GM04504 (cell line): Measurements from ENCODE around the gene ALDH3B1.

Source experiments
- DNase-seq: peaks from one replicate; pipeline ENCODE4 v3.0.0-alpha.2; 2012; ENCODE audit warnings: low read depth

The ALDH3B1 gene

DNA sequence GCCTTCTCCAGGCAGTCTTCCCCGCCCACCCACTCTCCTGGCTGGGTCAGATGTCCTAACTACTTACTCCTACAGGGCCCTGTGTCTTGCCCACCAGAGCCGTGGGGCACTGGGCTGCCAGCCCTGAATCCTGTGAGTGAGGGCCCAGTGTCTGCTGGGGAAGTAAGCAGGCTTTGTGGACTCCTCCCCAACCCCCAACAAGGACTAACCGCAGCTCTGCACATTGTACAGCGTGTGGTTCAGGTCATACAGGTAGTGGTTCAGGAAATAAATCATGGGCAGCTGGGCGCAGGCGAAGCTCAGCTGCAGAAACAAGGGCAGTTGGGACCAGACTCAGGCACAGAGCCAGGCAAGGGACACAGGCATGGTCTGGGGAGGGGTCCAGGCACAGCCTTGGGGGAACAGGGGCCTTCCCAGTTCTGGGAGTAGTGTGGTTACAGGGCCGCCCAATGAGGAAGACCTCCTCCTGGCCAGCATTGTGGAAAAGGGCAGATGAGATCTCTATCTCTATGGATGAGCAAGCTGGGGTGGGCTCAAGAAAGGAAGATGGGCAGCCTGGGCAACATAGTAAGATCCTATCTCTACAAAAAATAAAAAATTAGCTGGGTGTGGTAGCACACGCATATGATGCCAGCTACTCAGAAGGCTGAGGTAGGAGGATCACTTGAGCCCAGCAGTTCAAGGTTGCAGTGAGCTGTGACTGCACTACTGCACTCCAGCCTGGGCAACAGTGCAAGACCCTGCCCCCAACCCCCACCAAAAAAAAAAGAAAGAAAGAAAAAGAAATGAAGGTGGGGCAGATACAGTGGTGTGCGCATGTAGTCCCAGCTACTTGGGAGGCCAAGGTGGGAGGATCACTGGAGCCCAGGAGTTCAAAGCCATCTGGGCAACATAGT is 11.7 kb upstream of the ALDH3B1 start:
- no peak for DNase-seq

DNA sequence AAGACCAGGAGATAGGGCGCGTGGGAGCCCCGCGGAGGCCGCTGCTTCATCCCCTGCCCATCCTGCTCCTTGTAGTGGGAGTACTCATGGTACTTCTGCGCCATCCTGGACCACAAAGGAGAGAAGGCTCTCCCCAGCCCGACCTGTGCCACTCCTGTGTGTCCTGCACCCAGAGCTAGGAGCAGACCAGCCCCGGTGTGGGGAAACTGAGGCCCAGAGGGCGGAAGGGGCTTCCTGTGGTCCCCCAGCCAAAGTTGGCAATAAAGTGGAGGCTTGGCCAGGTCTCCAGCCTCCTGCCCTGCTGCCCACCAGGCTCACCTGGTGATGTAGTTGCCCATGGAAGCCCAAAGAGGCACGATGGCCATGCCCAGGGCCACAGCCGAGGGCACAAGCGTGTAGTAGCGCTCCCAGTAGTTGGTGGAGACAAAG is 10.9 kb upstream of the ALDH3B1 start:
- DNase-seq, result no peak

DNA sequence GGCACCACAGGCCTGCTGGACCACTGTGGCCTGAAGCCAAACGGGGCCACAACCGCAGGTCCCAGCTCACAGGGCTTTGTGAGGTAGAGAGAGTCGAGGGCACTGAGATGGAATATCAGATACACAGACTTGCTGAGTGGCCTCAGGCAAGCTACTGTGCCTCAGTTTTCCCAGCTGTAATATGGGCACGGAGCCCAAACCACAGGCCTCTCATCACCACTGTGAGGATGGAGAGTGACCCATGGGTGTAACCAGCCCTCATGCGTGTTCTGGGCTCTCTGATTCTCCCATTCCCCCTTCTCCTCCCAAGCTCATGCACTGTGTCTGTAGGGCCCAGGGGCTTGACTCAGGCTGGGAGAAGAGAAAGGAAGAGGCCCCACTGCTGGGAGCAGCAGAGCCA is 10.4 kb upstream of the ALDH3B1 start:
- DNase-seq, result no peak

DNA sequence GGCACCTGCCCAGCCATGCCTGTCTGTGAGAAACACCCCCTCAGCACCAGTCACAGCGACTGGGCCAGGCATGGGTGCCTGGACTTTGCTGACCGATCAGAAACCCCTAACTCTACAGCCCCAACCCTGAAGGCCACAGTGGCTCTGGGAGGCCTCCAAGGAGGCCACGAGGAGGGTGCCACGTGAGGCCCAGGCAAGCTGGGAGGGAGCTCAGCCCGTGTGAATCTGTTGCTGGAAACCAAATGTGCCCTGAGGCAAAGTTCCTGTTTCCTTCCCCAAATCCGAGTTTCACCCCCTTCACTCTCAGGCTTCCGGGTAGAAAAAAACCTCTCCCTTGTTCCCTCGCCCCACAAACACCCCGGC is 7.6 kb upstream of the ALDH3B1 start:
- no peak for DNase-seq

DNA sequence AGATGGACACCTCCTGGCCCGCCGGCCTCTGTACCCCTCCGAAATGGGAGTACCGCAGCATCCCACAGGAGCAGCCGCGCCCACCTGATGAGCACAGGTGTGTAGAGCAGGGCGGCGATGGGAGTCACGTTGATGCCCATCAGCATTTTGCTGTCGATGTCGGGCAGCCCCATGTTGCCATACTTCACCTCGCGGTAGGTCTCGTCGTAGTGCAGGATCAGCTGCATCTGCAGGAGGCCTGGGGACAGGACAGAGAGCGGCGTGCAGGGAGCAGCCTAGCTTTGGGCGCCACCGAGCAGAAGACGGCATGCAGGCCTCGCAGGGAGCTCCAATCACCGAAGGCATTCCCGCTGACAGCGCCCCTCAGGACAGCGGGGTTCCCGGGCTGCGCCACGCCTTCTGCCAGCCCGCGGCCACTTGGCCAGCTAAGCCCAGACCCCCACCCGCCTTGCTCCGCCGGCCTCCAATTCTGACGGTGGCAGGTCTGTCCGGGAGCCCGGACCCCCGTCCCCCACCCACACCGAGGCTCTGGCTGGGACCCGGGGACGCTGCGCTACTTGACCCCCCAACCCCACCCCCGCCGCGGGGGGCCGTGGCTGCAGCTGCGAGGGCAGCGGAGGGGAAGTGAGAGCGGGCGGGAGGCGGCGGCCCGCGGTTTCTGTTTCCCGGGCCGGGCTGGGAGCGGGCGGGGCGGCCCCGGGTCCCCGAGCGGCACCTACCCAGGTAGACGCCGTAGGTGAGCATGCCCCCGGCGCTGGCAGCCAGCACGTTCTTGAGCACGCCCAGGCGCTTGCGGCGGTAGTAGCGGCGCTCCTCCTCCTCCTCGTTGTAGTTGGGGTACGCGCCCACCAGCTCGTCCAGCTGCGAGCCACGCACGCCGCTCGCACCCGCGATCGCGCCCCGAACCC is 6.9 kb upstream of the ALDH3B1 start:
- no peak for DNase-seq

DNA sequence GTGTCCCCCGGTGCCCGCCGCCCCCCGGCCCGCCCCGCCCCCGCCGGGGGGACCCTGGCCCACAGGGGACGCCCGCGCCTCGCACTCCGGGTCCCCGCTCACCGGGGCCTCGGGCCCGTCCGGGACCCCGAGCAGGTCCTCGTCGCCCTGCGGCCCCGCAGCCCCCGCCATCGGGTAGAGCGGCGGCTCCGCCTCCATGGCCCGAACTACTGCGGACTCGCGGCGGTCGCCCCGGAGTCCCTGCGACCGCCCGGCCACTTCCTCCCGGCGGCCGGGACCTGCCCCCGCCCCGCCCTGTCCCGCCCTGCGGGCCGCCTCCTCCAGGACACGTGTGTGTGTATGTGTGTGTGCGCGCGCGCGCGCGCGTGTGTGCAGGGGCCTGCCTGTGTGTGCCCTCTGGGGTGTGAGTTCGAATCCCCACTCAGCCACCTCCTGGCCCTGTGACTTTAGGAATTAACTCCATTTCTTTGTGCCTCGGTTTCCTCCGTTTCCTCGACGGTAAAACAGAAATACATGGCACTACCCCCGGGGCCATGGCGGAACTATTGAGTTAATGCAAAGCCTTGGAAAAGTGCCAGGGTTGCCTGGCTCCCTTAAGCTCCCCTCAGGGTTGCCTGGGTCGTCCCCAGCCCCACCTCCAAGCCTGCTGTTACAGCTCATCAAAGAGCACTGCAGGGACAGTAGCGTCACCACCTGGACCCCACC is 6.1 kb upstream of the ALDH3B1 start, which contains the start of gene UNC93B1:
UNC93B1 (minus strand) TSS at position 252 of the 705 bp plus-strand sequence; CDS start at position 198, 54 bp downstream.
- peak; percentile 63 for DNase-seq

- DNase-seq, result no peak
Measured at GRCh38 chr11:68004551-68005335, 5.4 kb upstream of the ALDH3B1 start.

DNA sequence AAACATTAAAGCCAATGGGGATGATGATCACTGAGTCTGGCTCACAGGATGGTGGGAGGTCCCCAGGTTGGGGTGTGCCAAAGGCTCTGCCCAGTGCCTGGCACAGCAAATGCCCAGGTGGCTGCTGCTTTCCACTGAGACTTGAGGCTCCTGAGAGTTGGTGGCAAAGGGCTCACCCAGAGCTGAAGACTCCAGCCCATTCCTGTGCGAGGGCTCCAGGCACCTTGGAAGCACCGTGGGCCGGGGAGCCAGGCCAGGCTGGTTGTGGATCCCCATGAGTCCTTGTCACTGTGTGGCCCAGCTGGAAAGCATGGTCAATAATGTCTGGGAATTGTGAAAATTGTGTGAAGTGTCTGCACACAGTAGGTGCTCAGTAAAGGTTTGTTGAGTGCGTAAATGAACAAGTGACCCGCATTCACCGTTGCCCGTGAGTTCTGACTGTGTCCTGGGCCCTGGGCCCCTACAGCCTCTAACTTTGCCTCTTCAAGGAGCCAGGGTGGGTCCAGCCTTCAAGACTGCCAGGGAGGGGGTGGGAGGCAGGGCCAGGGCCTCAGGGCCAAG is 3.4 kb upstream of the ALDH3B1 start:
- DNase-seq, result no peak

GRCh38 chr11:68007498-68008380 is 2.4 kb upstream of the ALDH3B1 start:
- no peak for DNase-seq

DNA sequence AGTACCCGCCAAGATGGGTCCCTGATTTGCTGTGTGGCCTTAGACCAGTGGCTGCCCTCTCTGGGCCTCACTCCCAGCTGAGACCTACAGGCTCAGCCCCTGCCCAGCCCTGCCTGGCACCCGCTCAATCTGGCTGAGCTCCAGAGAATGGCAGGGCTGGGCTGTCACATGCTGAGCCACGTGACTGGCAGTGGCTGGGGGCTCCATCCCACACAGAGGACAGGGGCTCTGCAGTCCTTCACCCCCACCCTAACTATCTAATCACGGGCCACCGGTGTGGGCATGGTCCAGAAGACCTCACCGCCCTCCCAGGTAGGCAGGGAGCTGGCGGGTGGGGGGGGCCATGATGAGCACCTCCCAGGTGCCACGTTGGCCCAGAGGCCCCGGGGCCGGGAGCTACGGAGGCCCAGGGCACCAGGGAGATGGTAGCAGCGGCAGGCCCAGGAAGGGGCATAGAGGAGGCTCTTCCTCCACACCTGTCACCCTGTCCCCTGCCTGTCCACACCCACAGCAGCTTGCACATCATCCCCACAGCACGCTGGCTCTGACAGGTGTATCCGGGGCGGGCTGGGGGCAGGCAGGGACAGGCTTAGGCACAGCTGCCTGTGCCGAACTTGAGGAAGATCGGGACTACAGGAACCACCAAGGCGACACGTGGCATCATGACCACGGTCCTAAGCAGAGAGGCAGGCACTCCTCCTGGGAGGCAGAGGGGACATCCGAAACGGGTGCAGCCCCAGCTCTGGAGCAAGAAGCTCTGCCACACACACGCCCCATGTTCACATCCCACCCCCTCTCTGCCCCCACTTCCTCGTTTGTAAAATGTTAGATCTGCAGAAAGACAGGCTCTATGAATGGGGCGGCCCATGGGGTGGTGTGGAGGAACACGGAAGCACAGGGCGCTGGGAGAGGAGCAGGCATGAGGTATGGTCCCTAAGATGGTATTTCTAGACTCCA is 1.5 kb upstream of the ALDH3B1 start:
- DNase-seq, result no peak

GRCh38 chr11:68009391-68010089 is 587 bp upstream of the ALDH3B1 start:
- no peak for DNase-seq

DNA sequence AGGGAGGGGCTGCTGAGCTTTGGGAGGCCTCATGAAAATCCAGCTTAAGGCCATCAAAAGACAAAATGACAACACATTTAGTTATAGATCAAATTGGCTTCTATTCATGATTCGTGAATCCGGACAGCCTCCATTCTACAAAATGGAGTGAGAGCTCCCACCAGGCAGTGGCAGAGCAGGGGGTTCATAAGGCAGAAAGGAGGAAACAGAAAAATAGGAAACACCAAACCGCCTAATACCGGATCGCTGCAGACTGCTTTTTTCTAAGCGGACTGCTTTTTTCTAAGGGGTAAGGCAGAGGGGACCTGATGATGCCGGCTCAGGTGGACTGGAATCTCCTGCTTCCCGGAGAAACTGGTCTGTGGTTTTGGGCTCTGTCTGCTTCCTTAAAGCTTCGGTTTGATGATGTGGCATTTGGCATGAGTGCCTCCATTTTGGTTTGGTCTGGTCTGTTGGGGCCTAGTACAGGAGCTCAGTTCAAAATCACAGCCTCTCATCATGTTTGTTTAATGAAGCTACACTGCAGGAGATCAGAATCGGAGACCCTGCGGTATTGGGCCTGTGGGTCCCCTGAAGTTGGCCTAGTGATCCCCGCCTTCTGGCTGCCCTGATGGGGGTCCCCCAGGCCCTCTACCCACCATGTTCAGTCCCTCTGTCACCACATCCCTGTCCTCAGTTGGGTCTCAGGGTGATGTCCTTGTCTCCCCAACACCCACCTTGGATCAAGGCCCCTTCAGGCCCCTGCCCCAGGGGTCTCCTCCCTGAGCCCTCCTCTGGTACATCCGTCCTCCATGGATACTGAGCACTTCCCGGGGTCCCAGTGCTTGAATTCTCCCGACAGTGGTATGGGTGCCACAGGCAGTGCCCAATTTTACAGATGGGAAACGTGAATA is 1.2 kb downstream of the ALDH3B1 start:
- no peak for DNase-seq

- DNase-seq, result no peak
Measured at GRCh38 chr11:68012044-68012842, 2.1 kb downstream of the ALDH3B1 start.

- peak; percentile 93 for DNase-seq
Measured at GRCh38 chr11:68012843-68013610, 2.9 kb downstream of the ALDH3B1 start.

DNA sequence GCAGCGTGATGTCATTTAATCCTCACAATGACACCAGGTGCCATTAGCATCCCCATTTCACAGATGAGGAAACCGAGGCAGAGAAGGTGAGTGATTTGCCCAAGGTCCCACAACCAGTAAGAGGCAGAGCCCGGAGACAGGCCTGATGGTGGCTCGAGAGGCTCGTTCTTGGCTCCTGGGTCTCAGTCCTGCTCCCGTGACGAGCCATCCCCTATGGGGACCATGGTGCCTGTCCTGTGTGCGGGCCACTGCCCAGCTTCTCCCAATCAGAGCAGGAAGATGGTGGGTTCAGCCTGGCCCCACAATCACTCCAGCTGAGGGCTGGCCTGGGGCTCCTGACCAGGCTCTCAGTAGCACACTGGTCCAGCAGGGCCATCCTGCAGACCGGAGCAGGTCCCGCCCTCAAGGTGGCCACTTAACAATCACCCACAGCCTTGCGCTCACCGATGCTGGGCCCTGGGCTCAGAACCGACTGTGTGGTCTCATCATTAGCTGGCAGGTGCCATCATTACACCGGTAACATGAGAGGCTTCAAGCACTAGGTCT is 3.6 kb downstream of the ALDH3B1 start:
- DNase-seq, result no peak
